ENCODE data around the gene LRRC4C. TPM values are rescaled to one million over a fixed set of nuclear protein-coding genes. Genes with fewer than 3 reads are reported as not detected.

LRRC4C gene
- total RNA-seq, 3 donors from 2014 or later (not counting 1 experiment from before 2014, with no cell fraction given), result not detected

- peaks cover 14% of the 10 kb centered on the region in 2 donors for H3K9me3 Mint-ChIP-seq
- Histone ChIP-seq H3K9me3 (ENCODE audit: control insufficient read depth, insufficient read depth, low read length) (peaks cover 5% of the 10 kb centered on the region), H3K27me3 (ENCODE audit: control insufficient read depth, insufficient read depth, low read length) (no peaks in the 10 kb centered on the region), H3K36me3 (ENCODE audit: control insufficient read depth, insufficient read depth, low read length) (no peaks in the 10 kb centered on the region), H3K4me1 (ENCODE audit: control insufficient read depth, insufficient read depth, low read length) (no peaks in the 10 kb centered on the region), H3K27ac (ENCODE audit: low read length) (no peak overlapping the region), H3K4me3 (ENCODE audit: low read length) (no peak overlapping the region)
- H3K27ac Mint-ChIP-seq, result no peak overlapping the region
- no CpG with 5 or more reads among the region's 2 CpGs for WGBS (ENCODE audit: insufficient coverage)
- no peaks in the 10 kb centered on the region for H3K4me1 Mint-ChIP-seq
- no peak for TF ChIP-seq CTCF (IDR thresholded peaks at IDR 0.05)
- H3K27me3 Mint-ChIP-seq (ENCODE audit: low read depth in 2 of 2), result no peaks in the 10 kb centered on the region
- H3K4me3 Mint-ChIP-seq, result no peak overlapping the region
- no peak for DNase-seq
- ATAC-seq, result no peak
- intact Hi-C loops (cut with micrococcal nuclease), result no loop called here
- no peaks in the 10 kb centered on the region for H3K36me3 Mint-ChIP-seq
Measured at GRCh38 chr11:41010361-41011050, 448.9 kb downstream of the LRRC4C start.

GRCh38 chr11:41005986-41006385 is 453.5 kb downstream of the LRRC4C start:
- no peaks in the 10 kb centered on the region for H3K36me3 Mint-ChIP-seq
- H3K4me1 Mint-ChIP-seq, result no peaks in the 10 kb centered on the region
- peaks cover 16% of the 10 kb centered on the region in 2 donors for H3K9me3 Mint-ChIP-seq
- H3K27me3 ChIP-seq (ENCODE audit: control insufficient read depth, insufficient read depth, low read length), result no peaks in the 10 kb centered on the region
- H3K4me3 Mint-ChIP-seq, result no peak overlapping the region
- no peak for TF ChIP-seq CTCF (IDR thresholded peaks at IDR 0.05)
- no peaks in the 10 kb centered on the region for H3K4me1 ChIP-seq (ENCODE audit: control insufficient read depth, insufficient read depth, low read length)
- intact Hi-C loops (cut with micrococcal nuclease), result no loop called here
- no peak for ATAC-seq
- H3K36me3 ChIP-seq (ENCODE audit: control insufficient read depth, insufficient read depth, low read length), result no peaks in the 10 kb centered on the region
- no peak overlapping the region for H3K4me3 ChIP-seq (ENCODE audit: low read length)
- no peaks in the 10 kb centered on the region for H3K9me3 ChIP-seq (ENCODE audit: control insufficient read depth, insufficient read depth, low read length)
- H3K27me3 Mint-ChIP-seq (ENCODE audit: low read depth in 2 of 2), result no peaks in the 10 kb centered on the region
- H3K27ac Mint-ChIP-seq, result no peak overlapping the region
- DNase-seq, result no peak
- H3K27ac ChIP-seq (ENCODE audit: low read length), result no peak overlapping the region

GRCh38 chr11:41003339-41004282 is 455.8 kb downstream of the LRRC4C start:
- Mint-ChIP-seq H3K4me1 (no peaks in the 10 kb centered on the region), H3K36me3 (no peaks in the 10 kb centered on the region), H3K9me3 (peaks cover 15 to 16% of the 10 kb centered on the region in 2 donors), H3K27ac (no peak overlapping the region), H3K27me3 (ENCODE audit: low read depth in 2 of 2) (no peaks in the 10 kb centered on the region), H3K4me3 (no peak overlapping the region)
- ATAC-seq (no peak), DNase-seq (no peak)
- no peaks in the 10 kb centered on the region for H3K36me3 ChIP-seq (ENCODE audit: control insufficient read depth, insufficient read depth, low read length)
- H3K9me3 ChIP-seq (ENCODE audit: control insufficient read depth, insufficient read depth, low read length), result no peaks in the 10 kb centered on the region
- TF ChIP-seq CTCF (IDR thresholded peaks at IDR 0.05), result no peak
- no peaks in the 10 kb centered on the region for H3K27me3 ChIP-seq (ENCODE audit: control insufficient read depth, insufficient read depth, low read length)
- 43% methylated on average over 3 of the region's 4 CpGs for WGBS (ENCODE audit: insufficient coverage)
- intact Hi-C loops (cut with micrococcal nuclease), result no loop called here
- H3K27ac ChIP-seq (ENCODE audit: low read length), result no peak overlapping the region
- no peaks in the 10 kb centered on the region for H3K4me1 ChIP-seq (ENCODE audit: control insufficient read depth, insufficient read depth, low read length)
- no peak overlapping the region for H3K4me3 ChIP-seq (ENCODE audit: low read length)

Measured in natural killer cell (primary cell).